Endothelial cell of umbilical vein (primary cell): ENCODE results near the gene FHIT. TPM values are rescaled to one million over a fixed set of nuclear protein-coding genes. Genes with fewer than 3 reads are reported as not detected.

ENCODE experiments used
- BruUV-seq: library from RNA; stranded (reverse); fragments of 400-500 nt; replicated peaks from 2 replicates; lab custom pipeline; 2021; lab: Mats Ljungman, UMichigan
- CTCF ChIA-PET: fragments of 300-600, 350-600 bp; sonication (Branson Sonifier 250); formaldehyde crosslinking; loops from one replicate; lab custom pipeline; 2021; ENCODE audit warnings: antibody characterized with exemption, inconsistent platforms; lab: Charles Lee
- POLR2A ChIA-PET: fragments of 300-600, 350-600 bp; sonication (Branson Sonifier 250); formaldehyde crosslinking; loops from one replicate; lab custom pipeline; 2021; ENCODE audit warnings: antibody characterized with exemption, inconsistent platforms; lab: Charles Lee
- DNase-seq: peaks from one replicate; pipeline ENCODE4 v3.0.0-alpha.2; 2011; ENCODE audit warnings: low read depth, low spot score
- FAIRE-seq: peaks from 2 replicates; lab custom pipeline; 2011; peaks lifted over from hg19 to GRCh38; lab: Jason Lieb, UNC
- H2AFZ ChIP-seq: 2 replicates; pipeline ENCODE4 v1.6.0; 2012; ENCODE audit warnings: low read depth, low read length, control low read depth, inconsistent platforms
- H3K27ac ChIP-seq: 2 replicates; pipeline ENCODE4 v1.5.1; 2011; ENCODE audit warnings: low read depth, mild to moderate bottlenecking, control low read depth, low read length, moderate library complexity; ENCODE audit not compliant: insufficient read depth
- H3K27me3 ChIP-seq, 2 experiments: 2 replicates each; pipeline versions ENCODE4 v1.6.0 to v1.6.1; 2011; ENCODE audit warnings: low read length in 2 of 2, mixed read lengths in 1 of 2; ENCODE audit not compliant: control insufficient read depth in 2 of 2, insufficient read depth in 2 of 2
- H3K36me3 ChIP-seq, 2 experiments: 2 replicates in 1 of 2; 3 replicates in 1 of 2; pipeline ENCODE4 v1.5.1; 2011; ENCODE audit warnings: low read length in 2 of 2, mild to moderate bottlenecking in 1 of 2, moderate library complexity in 1 of 2; ENCODE audit not compliant: control insufficient read depth in 2 of 2, insufficient read depth in 2 of 2; ENCODE audit errors: extremely low read depth in 1 of 2
- H3K4me1 ChIP-seq: 3 replicates; pipeline ENCODE4 v1.5.1; 2011; ENCODE audit warnings: mild to moderate bottlenecking, low read length; ENCODE audit not compliant: control insufficient read depth, insufficient read depth; ENCODE audit errors: extremely low read depth
- H3K4me2 ChIP-seq: 2 replicates; pipeline ENCODE4 v1.6.1; 2011; ENCODE audit warnings: low read length, control low read depth, mixed read lengths; ENCODE audit not compliant: insufficient read depth
- H3K4me3 ChIP-seq, 3 experiments: fragments of 200-600 bp in 1 of 3; sonication (generic), shearing (Covaris generic) in 1 of 3; replicated peaks in 1 of 3; 2 replicates each; pipeline ENCODE4 v1.5.1; 2011 to 2016; ENCODE audit warnings: control low read depth in 3 of 3, low read length in 3 of 3, mild to moderate bottlenecking in 2 of 3, inconsistent platforms in 1 of 3, low read depth in 1 of 3, moderate library complexity in 1 of 3; ENCODE audit not compliant: insufficient read depth in 1 of 3
- H3K79me2 ChIP-seq: 2 replicates; pipeline ENCODE4 v1.6.0; 2012; ENCODE audit warnings: low read length, inconsistent platforms; ENCODE audit not compliant: control insufficient read depth, insufficient read depth
- H3K9ac ChIP-seq: replicated peaks from 2 replicates; pipeline ENCODE3; 2011; ENCODE audit warnings: low read length, control low read depth; ENCODE audit not compliant: insufficient read depth; ENCODE audit errors: extremely low read depth
- H3K9me1 ChIP-seq: replicated peaks from 3 replicates; pipeline ENCODE4 v1.6.0; 2011; ENCODE audit warnings: mild to moderate bottlenecking, low read length; ENCODE audit not compliant: control insufficient read depth, insufficient read depth; ENCODE audit errors: extremely low read depth
- H3K9me3 ChIP-seq: replicated peaks from 2 replicates; pipeline ENCODE4 v1.5.1; 2012; ENCODE audit warnings: low read length, inconsistent platforms; ENCODE audit not compliant: control insufficient read depth, insufficient read depth
- H4K20me1 ChIP-seq: replicated peaks from 2 replicates; pipeline ENCODE3; 2011; ENCODE audit warnings: mild to moderate bottlenecking, low read length; ENCODE audit not compliant: control insufficient read depth, insufficient read depth; ENCODE audit errors: extremely low read depth
- CTCF ChIP-seq, 2 donors: IDR thresholded peaks; 1 replicate in 1 of 2; 2 replicates in 1 of 2; pipeline ENCODE4 v1.5.1; 2011; ENCODE audit warnings: low read length in 2 of 2, mild to moderate bottlenecking in 2 of 2, moderate library complexity in 2 of 2, control low read depth in 1 of 2, inconsistent platforms in 1 of 2, low read depth in 1 of 2; ENCODE audit not compliant: insufficient read depth in 1 of 2; ENCODE audit errors: extremely low read depth in 1 of 2
- EZH2 ChIP-seq: IDR thresholded peaks from 2 replicates; pipeline ENCODE4 v1.6.1; 2012; ENCODE audit warnings: borderline replicate concordance, low read depth, mild to moderate bottlenecking, moderate library complexity, low read length, inconsistent platforms; ENCODE audit not compliant: severe bottlenecking
- FOS ChIP-seq: IDR thresholded peaks from 2 replicates; pipeline ENCODE4 v1.6.1; 2011; ENCODE audit warnings: mild to moderate bottlenecking, low read length, moderate library complexity, borderline replicate concordance; ENCODE audit not compliant: insufficient read depth
- GATA2 ChIP-seq: IDR thresholded peaks from 2 replicates; pipeline ENCODE4 v1.7.0; 2011; ENCODE audit warnings: low read depth, mild to moderate bottlenecking, moderate library complexity, mixed read lengths, low read length; ENCODE audit not compliant: insufficient read length, insufficient read depth
- JUN ChIP-seq: IDR thresholded peaks from 2 replicates; pipeline ENCODE4 v1.6.1; 2011; ENCODE audit warnings: borderline replicate concordance, low read depth; ENCODE audit not compliant: insufficient read length, insufficient read depth
- MAX ChIP-seq: IDR thresholded peaks from 2 replicates; pipeline ENCODE4 v1.6.1; 2011; ENCODE audit not compliant: insufficient read depth, insufficient read length
- MYC ChIP-seq: IDR thresholded peaks from one replicate; pipeline ENCODE4 v1.6.1; 2011; ENCODE audit warnings: mild to moderate bottlenecking, low read depth, low read length
- POLR2A ChIP-seq: IDR thresholded peaks from 2 replicates; pipeline ENCODE4 v1.6.1; 2012; ENCODE audit warnings: low read depth, mild to moderate bottlenecking, control low read depth, low read length
- POLR2AphosphoS5 ChIP-seq: IDR thresholded peaks from 2 replicates; pipeline ENCODE4 v1.6.1; 2012; ENCODE audit warnings: low read depth, mild to moderate bottlenecking, control low read depth, low read length, moderate library complexity; ENCODE audit not compliant: insufficient read depth
- dilution Hi-C: fragments of 300-500 bp; cut with MboI; formaldehyde crosslinking; loops from one replicate; pipeline ENCODE4 v1.15.0; 2019; ENCODE audit warnings: low sequenced_read_pairs; ENCODE audit not compliant: extremely low pct_ligation_motif_present
- intact Hi-C: fragments of 100-400 bp; cut with micrococcal nuclease; formaldehyde crosslinking; loops from one replicate; pipeline ENCODE4 v1.10.0; 2022
- polyA plus RNA-seq, 4 experiments: library from polyadenylated mRNA; depleted of rRNA in 3 of 4; stranded (reverse) in 3 of 4; unstranded in 1 of 4; fragments of >200 nt; gene quantifications; 2 replicates each; pipeline versions ENCODE4 v1.2.1 to v1.2.3, GENCODE V29; 2011 to 2012; ENCODE audit warnings: missing spikeins in 1 of 4
- total RNA-seq: library from RNA; stranded (reverse); gene quantifications from 2 replicates; pipeline ENCODE4 v1.2.3, GENCODE V29; 2021

The FHIT gene
- total and polyA plus RNA-seq, 2 donors (not counting 3 experiments of a cell fraction or from before 2014, with no cell fraction given) = 0.47 to 2.2 TPM

GRCh38 chr3:60998858-60999257 lies 252.4 kb downstream of the FHIT start:
- Histone ChIP-seq H3K27me3 (no peaks in the 10 kb centered on the region), H3K36me3 (no peaks in the 10 kb centered on the region), H3K79me2 (no peaks in the 10 kb centered on the region), H3K27ac (no peak overlapping the region), H2AFZ (no peak overlapping the region), H3K9ac (no peak overlapping the region), H3K4me3 (no peak overlapping the region), H3K4me1 (no peaks in the 10 kb centered on the region), H4K20me1 (no peaks in the 10 kb centered on the region), H3K4me2 (no peak overlapping the region), H3K9me3 (no peaks in the 10 kb centered on the region), H3K9me1 (no peaks in the 10 kb centered on the region)
- dilution Hi-C loops = no loop called here
- no peak for DNase-seq
- ChIA-PET CTCF (interaction anchor here (1.3 kb wide), 1 partner anchor 19 kb away, joined by 4 read pairs; no protein-coding TSS in a partner anchor), POLR2A (no interaction called here)
- TF ChIP-seq POLR2AphosphoS5 = no peak
- TF ChIP-seq MYC = no peak
- TF ChIP-seq POLR2A = no peak
- no peak for TF ChIP-seq FOS
- TF ChIP-seq MAX = no peak
- no peak for TF ChIP-seq CTCF (IDR thresholded peaks at IDR 0.05; ENCODE audit: extremely low read depth in 1 of 2, insufficient read depth in 1 of 2, low read depth in 1 of 2, low read length in 2 of 2)
- no peak for TF ChIP-seq JUN
- TF ChIP-seq GATA2 = no peak
- TF ChIP-seq EZH2 = no peak
- no TSS peak for BruUV-seq
- no peak for FAIRE-seq
- intact Hi-C loops = no loop called here
